Nephron progenitor cell (in vitro differentiated cells): ENCODE results near the gene CA10.

Experiments used
- DNase-seq: peaks from one replicate; pipeline ENCODE4 v3.0.0; 2021
- H3K27ac Mint-ChIP-seq: 2 replicates; pipeline ENCODE4 v1.8.0; 2021; ENCODE audit warnings: mild to moderate bottlenecking, moderate library complexity, mixed read lengths
- H3K27me3 Mint-ChIP-seq: 2 replicates; pipeline ENCODE4 v1.8.0; 2021; ENCODE audit warnings: mild to moderate bottlenecking, low read depth, mixed read lengths; ENCODE audit not compliant: poor library complexity
- H3K36me3 Mint-ChIP-seq: 2 replicates; pipeline ENCODE4 v1.8.0; 2021; ENCODE audit warnings: low read depth, mixed read lengths
- H3K4me1 Mint-ChIP-seq: 2 replicates; pipeline ENCODE4 v1.8.0; 2021; ENCODE audit warnings: mixed read lengths
- H3K4me3 Mint-ChIP-seq: 2 replicates; pipeline ENCODE4 v1.8.0; 2021; ENCODE audit warnings: mild to moderate bottlenecking, moderate library complexity, mixed read lengths
- H3K9me3 Mint-ChIP-seq: 2 replicates; pipeline ENCODE4 v1.8.0; 2021; ENCODE audit warnings: mild to moderate bottlenecking, moderate library complexity, mixed read lengths
- TF ChIP-seq, protein P1 (sequence below): fragments of 200-600 bp; sonication (generic); IDR thresholded peaks from 2 replicates; pipeline ENCODE4 v1.5.0; 2021; ENCODE audit warnings: antibody characterized with exemption

CA10 gene

DNA sequence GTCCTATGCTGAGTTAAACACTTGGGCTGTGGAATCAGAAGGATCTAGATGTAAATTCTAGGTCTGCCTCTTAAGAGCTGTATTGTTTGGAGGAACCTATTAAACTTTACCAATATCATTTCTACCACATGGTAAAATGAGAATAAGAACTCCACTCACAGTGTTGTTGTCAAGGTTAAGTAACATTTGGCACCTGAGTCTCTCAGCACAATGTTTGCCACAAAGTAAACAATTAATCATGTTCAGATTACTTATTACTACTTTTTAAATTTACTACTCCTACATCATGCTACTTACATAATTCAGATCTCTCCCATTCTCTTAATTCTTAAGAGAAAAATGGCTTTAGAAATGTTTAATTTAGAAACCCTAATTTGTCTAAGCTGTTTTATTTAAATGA lies 305.9 kb downstream of the CA10 start:
- H3K27ac Mint-ChIP-seq: no peak overlapping the region
- no peaks in the 10 kb centered on the region for H3K9me3 Mint-ChIP-seq
- peaks cover 13% of the 10 kb centered on the region for H3K27me3 Mint-ChIP-seq
- no peak for DNase-seq
- no peak overlapping the region for H3K4me3 Mint-ChIP-seq
- TF ChIP-seq, protein P1, sequence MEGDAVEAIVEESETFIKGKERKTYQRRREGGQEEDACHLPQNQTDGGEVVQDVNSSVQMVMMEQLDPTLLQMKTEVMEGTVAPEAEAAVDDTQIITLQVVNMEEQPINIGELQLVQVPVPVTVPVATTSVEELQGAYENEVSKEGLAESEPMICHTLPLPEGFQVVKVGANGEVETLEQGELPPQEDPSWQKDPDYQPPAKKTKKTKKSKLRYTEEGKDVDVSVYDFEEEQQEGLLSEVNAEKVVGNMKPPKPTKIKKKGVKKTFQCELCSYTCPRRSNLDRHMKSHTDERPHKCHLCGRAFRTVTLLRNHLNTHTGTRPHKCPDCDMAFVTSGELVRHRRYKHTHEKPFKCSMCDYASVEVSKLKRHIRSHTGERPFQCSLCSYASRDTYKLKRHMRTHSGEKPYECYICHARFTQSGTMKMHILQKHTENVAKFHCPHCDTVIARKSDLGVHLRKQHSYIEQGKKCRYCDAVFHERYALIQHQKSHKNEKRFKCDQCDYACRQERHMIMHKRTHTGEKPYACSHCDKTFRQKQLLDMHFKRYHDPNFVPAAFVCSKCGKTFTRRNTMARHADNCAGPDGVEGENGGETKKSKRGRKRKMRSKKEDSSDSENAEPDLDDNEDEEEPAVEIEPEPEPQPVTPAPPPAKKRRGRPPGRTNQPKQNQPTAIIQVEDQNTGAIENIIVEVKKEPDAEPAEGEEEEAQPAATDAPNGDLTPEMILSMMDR: no peak
- peaks cover 4% of the 10 kb centered on the region for H3K4me1 Mint-ChIP-seq
- H3K36me3 Mint-ChIP-seq: no peaks in the 10 kb centered on the region

DNA sequence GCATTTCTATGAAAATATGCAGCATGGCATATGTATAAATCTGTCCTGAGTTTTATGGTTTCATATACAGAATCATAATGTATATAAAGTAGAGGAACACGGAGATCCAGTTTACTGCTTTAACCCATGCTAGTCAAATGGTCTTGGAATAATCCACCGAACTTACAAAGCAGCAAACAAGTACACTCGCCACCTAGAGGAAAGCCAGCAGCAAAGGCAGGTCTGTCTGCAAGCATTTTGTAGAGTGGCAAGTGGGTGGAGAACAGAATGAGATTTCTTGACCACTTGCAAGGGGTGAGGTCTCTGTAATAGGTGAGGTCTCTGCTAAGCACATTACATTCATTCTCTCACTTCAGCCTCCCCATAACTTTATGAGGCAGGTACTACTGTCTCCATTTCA lies 308.3 kb downstream of the CA10 start:
- H3K27ac Mint-ChIP-seq: no peak overlapping the region
- H3K36me3 Mint-ChIP-seq: no peaks in the 10 kb centered on the region
- no peak for DNase-seq
- H3K4me3 Mint-ChIP-seq: no peak overlapping the region
- peaks cover 10% of the 10 kb centered on the region for H3K27me3 Mint-ChIP-seq
- peaks cover 4% of the 10 kb centered on the region for H3K4me1 Mint-ChIP-seq
- no peaks in the 10 kb centered on the region for H3K9me3 Mint-ChIP-seq
- TF ChIP-seq, protein P1: no peak

DNA sequence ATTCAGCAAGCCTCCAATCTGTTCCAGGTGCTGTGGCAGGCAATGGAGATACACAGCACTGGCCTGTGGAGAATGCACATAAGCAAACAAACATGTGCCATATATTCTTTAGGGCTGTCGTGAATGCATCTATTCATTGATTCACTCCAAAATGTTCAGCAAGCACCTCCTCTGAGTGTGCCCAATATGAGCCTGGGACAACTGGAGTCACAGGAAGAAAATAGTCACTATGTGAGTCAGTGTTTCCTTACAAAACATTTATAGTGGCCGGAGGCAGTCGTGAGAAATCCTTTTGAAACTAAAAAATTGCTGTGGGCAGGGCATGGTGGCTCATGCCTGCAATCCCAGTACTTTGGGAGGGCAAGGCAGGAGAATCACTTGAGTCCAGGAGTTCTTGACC lies 310.1 kb downstream of the CA10 start:
- Mint-ChIP-seq H3K27me3 (peaks cover 4% of the 10 kb centered on the region), H3K4me3 (no peak overlapping the region), H3K36me3 (no peaks in the 10 kb centered on the region), H3K4me1 (peaks cover 4% of the 10 kb centered on the region), H3K27ac (no peak overlapping the region), H3K9me3 (no peaks in the 10 kb centered on the region)
- TF ChIP-seq, protein P1: no peak
- no peak for DNase-seq

DNA sequence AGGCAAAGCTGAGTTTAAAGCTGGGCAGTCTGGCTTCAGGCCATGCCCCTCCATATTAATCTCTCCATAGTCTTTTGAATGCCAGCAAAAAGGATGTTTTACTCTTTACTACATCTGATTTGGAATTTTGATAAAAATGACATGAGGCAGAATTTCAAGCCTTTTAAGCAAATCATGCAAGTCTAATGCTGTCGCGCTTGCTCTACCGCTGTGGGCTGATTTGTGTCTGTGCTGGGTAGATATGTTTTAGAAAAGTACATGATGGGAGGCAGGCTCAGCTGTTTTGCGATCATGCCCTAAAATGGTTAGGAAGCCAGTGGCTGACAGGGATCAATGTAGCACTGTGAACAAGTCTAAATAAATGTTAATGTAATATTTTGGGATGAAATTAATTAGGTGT lies 311.9 kb downstream of the CA10 start:
- H3K9me3 Mint-ChIP-seq: no peaks in the 10 kb centered on the region

DNA sequence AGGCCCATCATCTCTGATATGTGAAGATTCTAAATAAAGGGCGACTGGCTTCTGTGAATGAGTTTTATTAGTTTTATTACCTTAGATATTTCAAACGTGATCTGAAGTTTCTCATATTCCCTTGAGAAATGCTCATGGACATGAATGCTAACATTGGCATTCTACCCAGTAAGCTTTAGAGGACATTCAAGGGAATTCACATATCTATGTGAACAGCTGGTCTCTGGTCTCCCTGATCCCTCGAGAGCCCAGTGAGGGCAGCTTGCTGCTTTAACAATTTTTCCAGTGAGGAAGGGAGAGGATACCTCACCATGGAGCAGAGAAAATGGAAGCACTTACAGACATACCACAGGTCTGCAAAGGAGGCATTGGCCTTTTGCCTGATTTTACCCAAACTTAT lies 312.7 kb downstream of the CA10 start:
- Mint-ChIP-seq H3K27ac (no peak overlapping the region), H3K36me3 (no peaks in the 10 kb centered on the region), H3K4me3 (no peak overlapping the region), H3K27me3 (peaks cover 3% of the 10 kb centered on the region), H3K4me1 (no peaks in the 10 kb centered on the region), H3K9me3 (no peaks in the 10 kb centered on the region)
- DNase-seq: no peak
- TF ChIP-seq, protein P1: no peak

More for the DNA sequence above, 311.9 kb downstream of the CA10 start:
- DNase-seq: no peak
- no peak overlapping the region for H3K4me3 Mint-ChIP-seq
- H3K4me1 Mint-ChIP-seq: peaks cover under 1% of the 10 kb centered on the region
- H3K27me3 Mint-ChIP-seq: peaks cover 3% of the 10 kb centered on the region
- H3K27ac Mint-ChIP-seq: no peak overlapping the region
- H3K36me3 Mint-ChIP-seq: no peaks in the 10 kb centered on the region
- TF ChIP-seq, protein P1: no peak

DNA sequence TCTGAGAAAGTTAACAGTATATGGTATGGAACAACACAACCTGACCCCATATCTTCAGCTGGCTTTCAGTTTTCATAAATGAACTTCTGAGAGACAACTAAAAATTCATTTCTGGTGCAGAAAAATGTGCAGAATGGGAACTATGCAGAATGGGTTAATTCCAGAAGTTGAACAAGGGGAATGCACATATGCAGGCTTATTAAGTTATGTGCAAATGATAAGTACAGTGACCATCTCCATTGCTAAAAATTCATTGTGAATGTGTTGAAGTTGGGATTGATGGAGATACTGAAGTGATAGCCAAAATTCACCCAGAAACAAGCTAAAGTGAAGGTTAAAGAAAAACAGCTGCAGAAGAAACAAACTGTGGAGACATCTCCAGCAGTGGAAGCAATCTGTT lies 315.8 kb downstream of the CA10 start:
- no peaks in the 10 kb centered on the region for H3K36me3 Mint-ChIP-seq
- no peak overlapping the region for H3K27ac Mint-ChIP-seq
- H3K4me1 Mint-ChIP-seq: no peaks in the 10 kb centered on the region
- no peaks in the 10 kb centered on the region for H3K27me3 Mint-ChIP-seq
- TF ChIP-seq, protein P1: no peak
- H3K4me3 Mint-ChIP-seq: no peak overlapping the region
- no peaks in the 10 kb centered on the region for H3K9me3 Mint-ChIP-seq
- no peak for DNase-seq
